Measurements from ENCODE around the gene CPXM2. TPM values are rescaled to one million over a fixed set of nuclear protein-coding genes. Genes with fewer than 3 reads are reported as not detected.
"Not testable (repeated sequence)": the region's sequence is repeated elsewhere in the genome, so short reads cannot be mapped to it uniquely, and the experiment has no call there.

The CPXM2 gene
- total RNA-seq, 1 experiment from 2014 or later = not detected

DNA sequence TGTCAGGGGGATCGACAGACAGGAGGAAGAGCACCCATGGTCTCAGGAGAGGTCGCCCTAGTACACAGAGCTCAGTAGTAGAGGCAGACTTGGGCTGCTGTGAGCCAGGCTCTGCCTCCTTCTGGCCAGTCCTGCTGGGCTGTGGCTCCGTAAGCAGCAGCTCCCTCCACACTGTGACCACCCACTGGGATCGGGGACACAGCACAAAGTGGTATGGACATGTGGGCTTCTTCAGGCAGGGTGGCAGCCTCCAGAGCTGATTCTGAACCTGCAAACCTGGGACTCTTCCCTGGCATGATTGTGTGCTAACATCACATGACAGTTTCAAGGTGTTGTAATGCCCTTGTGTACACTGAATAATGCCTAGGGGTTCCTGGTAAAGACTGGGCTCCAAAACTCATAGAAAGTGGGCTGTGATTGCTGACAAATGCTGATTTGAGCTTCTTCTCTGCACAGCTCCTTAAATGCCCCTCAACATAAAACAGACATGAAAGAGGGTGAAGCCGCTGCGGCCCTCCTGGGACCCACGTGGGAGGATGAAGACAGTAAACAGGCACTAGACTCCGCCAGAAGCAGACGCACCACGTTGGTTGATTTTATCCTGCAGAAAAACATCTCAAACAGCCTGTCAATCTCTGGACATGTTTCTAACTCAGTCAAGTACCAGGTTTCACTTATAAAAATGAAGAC is 148.7 kb downstream of the CPXM2 start:
- Mint-ChIP-seq H3K36me3 (ENCODE audit: insufficient read depth, unreplicated experiment) (no peaks in the 10 kb centered on the region), H3K4me3 (ENCODE audit: unreplicated experiment) (no peak overlapping the region), H3K27me3 (ENCODE audit: insufficient read depth, unreplicated experiment) (peaks cover 3% of the 10 kb centered on the region), H3K27ac (ENCODE audit: unreplicated experiment) (no peak overlapping the region), H3K4me1 (ENCODE audit: low read depth, unreplicated experiment) (no peaks in the 10 kb centered on the region), H3K9me3 (ENCODE audit: unreplicated experiment) (no peaks in the 10 kb centered on the region)
- Histone ChIP-seq H3K4me3 (ENCODE audit: low read depth, low read length) (no peak overlapping the region), H3K9me3 (no peaks in the 10 kb centered on the region), H3K4me1 (no peaks in the 10 kb centered on the region), H3K27me3 (replicated peaks; ENCODE audit: control insufficient read depth, insufficient read depth, low read length) (no peaks in the 10 kb centered on the region), H3K36me3 (ENCODE audit: control insufficient read depth, insufficient read depth, low read length) (no peaks in the 10 kb centered on the region)
- BruUV-seq (replicated peaks) = no TSS peak
- intact Hi-C loops (cut with micrococcal nuclease; ENCODE audit: unreplicated experiment) = no loop called here
- DNase-seq = no peak
- ChIA-PET CTCF (interaction anchor here (0.6 kb wide), 1 partner anchor 333 kb away, joined by 5 read pairs; no protein-coding TSS in a partner anchor), POLR2A (no interaction called here)
- TF ChIP-seq, protein P1, sequence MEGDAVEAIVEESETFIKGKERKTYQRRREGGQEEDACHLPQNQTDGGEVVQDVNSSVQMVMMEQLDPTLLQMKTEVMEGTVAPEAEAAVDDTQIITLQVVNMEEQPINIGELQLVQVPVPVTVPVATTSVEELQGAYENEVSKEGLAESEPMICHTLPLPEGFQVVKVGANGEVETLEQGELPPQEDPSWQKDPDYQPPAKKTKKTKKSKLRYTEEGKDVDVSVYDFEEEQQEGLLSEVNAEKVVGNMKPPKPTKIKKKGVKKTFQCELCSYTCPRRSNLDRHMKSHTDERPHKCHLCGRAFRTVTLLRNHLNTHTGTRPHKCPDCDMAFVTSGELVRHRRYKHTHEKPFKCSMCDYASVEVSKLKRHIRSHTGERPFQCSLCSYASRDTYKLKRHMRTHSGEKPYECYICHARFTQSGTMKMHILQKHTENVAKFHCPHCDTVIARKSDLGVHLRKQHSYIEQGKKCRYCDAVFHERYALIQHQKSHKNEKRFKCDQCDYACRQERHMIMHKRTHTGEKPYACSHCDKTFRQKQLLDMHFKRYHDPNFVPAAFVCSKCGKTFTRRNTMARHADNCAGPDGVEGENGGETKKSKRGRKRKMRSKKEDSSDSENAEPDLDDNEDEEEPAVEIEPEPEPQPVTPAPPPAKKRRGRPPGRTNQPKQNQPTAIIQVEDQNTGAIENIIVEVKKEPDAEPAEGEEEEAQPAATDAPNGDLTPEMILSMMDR (IDR thresholded peaks at IDR 0.05; ENCODE audit: insufficient read depth in 1 of 2, low read depth in 1 of 2, low read length in 1 of 2, severe bottlenecking in 1 of 2, unreplicated experiment in 1 of 2) = no peak

DNA sequence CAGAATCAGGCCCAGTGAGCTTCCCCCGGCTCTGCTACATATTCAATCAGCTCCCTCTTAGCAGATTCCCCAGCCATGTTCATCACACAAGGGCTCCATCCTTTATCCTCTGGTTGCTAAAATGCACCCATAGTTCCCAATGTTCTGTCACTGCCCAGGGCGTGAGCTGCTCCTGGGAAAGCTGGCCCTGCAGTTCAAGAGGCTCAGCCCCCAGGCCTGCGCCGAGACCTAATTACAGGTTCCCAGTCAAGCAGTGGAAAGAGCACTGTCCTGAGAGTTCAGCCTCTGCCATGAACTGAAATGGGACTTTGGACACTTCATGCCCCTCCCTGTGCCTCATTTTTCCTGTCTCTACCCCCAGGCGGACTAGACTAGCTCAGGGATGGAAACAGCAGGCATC is 149.9 kb downstream of the CPXM2 start:
- no peaks in the 10 kb centered on the region for H3K4me1 Mint-ChIP-seq (ENCODE audit: low read depth, unreplicated experiment)
- ChIA-PET CTCF (no interaction called here), POLR2A (no interaction called here)
- H3K27me3 ChIP-seq (replicated peaks; ENCODE audit: control insufficient read depth, insufficient read depth, low read length) = no peaks in the 10 kb centered on the region
- no peak overlapping the region for H3K4me3 ChIP-seq (ENCODE audit: low read depth, low read length)
- H3K36me3 ChIP-seq (ENCODE audit: control insufficient read depth, insufficient read depth, low read length) = no peaks in the 10 kb centered on the region
- no peaks in the 10 kb centered on the region for H3K36me3 Mint-ChIP-seq (ENCODE audit: insufficient read depth, unreplicated experiment)
- no peaks in the 10 kb centered on the region for H3K9me3 Mint-ChIP-seq (ENCODE audit: unreplicated experiment)
- no peak for DNase-seq
- H3K4me3 Mint-ChIP-seq (ENCODE audit: unreplicated experiment) = no peak overlapping the region
- H3K27ac Mint-ChIP-seq (ENCODE audit: unreplicated experiment) = no peak overlapping the region
- intact Hi-C loops (cut with micrococcal nuclease; ENCODE audit: unreplicated experiment) = no loop called here
- TF ChIP-seq, protein P1 (IDR thresholded peaks at IDR 0.05; ENCODE audit: insufficient read depth in 1 of 2, low read depth in 1 of 2, low read length in 1 of 2, severe bottlenecking in 1 of 2, unreplicated experiment in 1 of 2) = no peak
- H3K4me1 ChIP-seq = no peaks in the 10 kb centered on the region
- BruUV-seq (replicated peaks) = no TSS peak
- peaks cover 3% of the 10 kb centered on the region for H3K27me3 Mint-ChIP-seq (ENCODE audit: insufficient read depth, unreplicated experiment)
- no peaks in the 10 kb centered on the region for H3K9me3 ChIP-seq

- H3K4me1 Mint-ChIP-seq (ENCODE audit: low read depth, unreplicated experiment) = no peaks in the 10 kb centered on the region
- no peak for DNase-seq
- H3K9me3 ChIP-seq = no peaks in the 10 kb centered on the region
- peaks cover 3% of the 10 kb centered on the region for H3K27me3 Mint-ChIP-seq (ENCODE audit: insufficient read depth, unreplicated experiment)
- intact Hi-C loops (cut with micrococcal nuclease; ENCODE audit: unreplicated experiment) = no loop called here
- no peak overlapping the region for H3K4me3 ChIP-seq (ENCODE audit: low read depth, low read length)
- no peaks in the 10 kb centered on the region for H3K9me3 Mint-ChIP-seq (ENCODE audit: unreplicated experiment)
- no TSS peak for BruUV-seq (replicated peaks)
- TF ChIP-seq, protein P1 (IDR thresholded peaks at IDR 0.05; ENCODE audit: insufficient read depth in 1 of 2, low read depth in 1 of 2, low read length in 1 of 2, severe bottlenecking in 1 of 2, unreplicated experiment in 1 of 2) = no peak
- POLR2A ChIA-PET = no interaction called here
- no peak overlapping the region for H3K27ac Mint-ChIP-seq (ENCODE audit: unreplicated experiment)
- no peaks in the 10 kb centered on the region for H3K4me1 ChIP-seq
- H3K36me3 Mint-ChIP-seq (ENCODE audit: insufficient read depth, unreplicated experiment) = no peaks in the 10 kb centered on the region
- CTCF ChIA-PET = no interaction called here
- no peaks in the 10 kb centered on the region for H3K36me3 ChIP-seq (ENCODE audit: control insufficient read depth, insufficient read depth, low read length)
- no peak overlapping the region for H3K4me3 Mint-ChIP-seq (ENCODE audit: unreplicated experiment)
- no peaks in the 10 kb centered on the region for H3K27me3 ChIP-seq (replicated peaks; ENCODE audit: control insufficient read depth, insufficient read depth, low read length)
These were observed 150.5 kb downstream of the CPXM2 start for GRCh38 chr10:123741146-123741545.

DNA sequence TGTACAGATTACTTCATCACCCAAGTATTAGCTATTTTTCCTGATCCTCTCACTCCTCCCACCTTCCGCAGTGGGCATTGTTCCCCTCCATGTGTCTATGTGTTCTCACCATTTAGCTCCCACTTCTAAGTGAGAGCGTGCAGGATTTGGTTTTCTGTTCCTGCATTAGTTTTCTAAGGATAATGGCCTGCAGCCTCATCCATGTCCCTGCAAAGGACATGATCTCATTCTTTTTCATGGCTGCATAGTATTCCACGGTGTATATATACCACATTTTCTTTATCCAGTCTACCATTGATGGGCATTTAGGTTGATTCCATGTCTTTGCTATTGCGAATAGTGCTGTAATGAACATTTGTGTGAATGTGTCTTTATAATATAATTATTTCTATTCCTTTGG is 154.7 kb downstream of the CPXM2 start:
- intact Hi-C loops (cut with micrococcal nuclease; ENCODE audit: unreplicated experiment); H3K27ac Mint-ChIP-seq (ENCODE audit: unreplicated experiment); H3K36me3 ChIP-seq (ENCODE audit: control insufficient read depth, insufficient read depth, low read length); H3K4me3 ChIP-seq (ENCODE audit: low read depth, low read length); H3K27me3 Mint-ChIP-seq (ENCODE audit: insufficient read depth, unreplicated experiment); CTCF ChIA-PET; H3K4me1 Mint-ChIP-seq (ENCODE audit: low read depth, unreplicated experiment); H3K4me3 Mint-ChIP-seq (ENCODE audit: unreplicated experiment); H3K9me3 Mint-ChIP-seq (ENCODE audit: unreplicated experiment); H3K27me3 ChIP-seq (replicated peaks; ENCODE audit: control insufficient read depth, insufficient read depth, low read length); H3K9me3 ChIP-seq; BruUV-seq (replicated peaks); DNase-seq; POLR2A ChIA-PET; H3K4me1 ChIP-seq; H3K36me3 Mint-ChIP-seq (ENCODE audit: insufficient read depth, unreplicated experiment): not testable (repeated sequence)

Measured in Caco-2 (cell line).